HG03520 (cell line): ENCODE results near the gene HGF.
"Not testable (repeated sequence)": the region's sequence is repeated elsewhere in the genome, so short reads cannot be mapped to it uniquely, and the experiment has no call there.

Source experiments
- ATAC-seq: cut with Tn5 transposase; IDR thresholded peaks from one replicate; pipeline ENCODE4 v1.9.1; 2021; ENCODE audit warnings: mild to moderate bottlenecking, moderate library complexity; ENCODE audit not compliant: unreplicated experiment

Gene HGF

GRCh38 chr7:81769891-81770727, at the start of gene HGF:
TSS of gene HGF (minus strand) at chr7:81770047. CDS start at chr7:81769971, 76 bp downstream.
- ATAC-seq = no peak

- no peak for ATAC-seq
Observed at GRCh38 chr7:81816312-81816711, 46.5 kb upstream of the HGF start.

GRCh38 chr7:81812866-81813476, 43.1 kb upstream of the HGF start:
- peak; percentile 93 for ATAC-seq

- peak; percentile 31 for ATAC-seq
Observed at GRCh38 chr7:81811956-81812865, 42.4 kb upstream of the HGF start.

GRCh38 chr7:81810476-81811155, 40.8 kb upstream of the HGF start:
- no peak for ATAC-seq

- ATAC-seq = not testable (repeated sequence)
Observed at GRCh38 chr7:81808310-81808709, 38.5 kb upstream of the HGF start.

GRCh38 chr7:81803267-81803666, 33.4 kb upstream of the HGF start:
- ATAC-seq = no peak

- no peak for ATAC-seq
Observed at GRCh38 chr7:81802251-81802650, 32.4 kb upstream of the HGF start.

GRCh38 chr7:81801532-81801931, 31.7 kb upstream of the HGF start:
- no peak for ATAC-seq

- no peak for ATAC-seq
Observed at GRCh38 chr7:81791568-81792518, 22.0 kb upstream of the HGF start.

GRCh38 chr7:81790686-81791085, 20.8 kb upstream of the HGF start:
- ATAC-seq = no peak

- no peak for ATAC-seq
Observed at GRCh38 chr7:81790120-81790500, 20.3 kb upstream of the HGF start.

GRCh38 chr7:81789406-81790119, 19.7 kb upstream of the HGF start:
- ATAC-seq = no peak

- ATAC-seq = no peak
Observed at GRCh38 chr7:81788246-81788645, 18.4 kb upstream of the HGF start.

- ATAC-seq = no peak
Observed at GRCh38 chr7:81783818-81784217, 14.0 kb upstream of the HGF start.

GRCh38 chr7:81780914-81781693, 11.3 kb upstream of the HGF start:
- no peak for ATAC-seq

- no peak for ATAC-seq
Observed at GRCh38 chr7:81779706-81780105, 9.9 kb upstream of the HGF start.

GRCh38 chr7:81777697-81778096, 7.8 kb upstream of the HGF start:
- ATAC-seq = no peak
